Uterus (tissue), 4 donors: ENCODE measurements around the gene SMARCC1. TPM values are rescaled to one million over a fixed set of nuclear protein-coding genes. Genes with fewer than 3 reads are reported as not detected.
"Not testable (repeated sequence)": the region's sequence is repeated elsewhere in the genome, so short reads cannot be mapped to it uniquely, and the experiment has no call there.

Experiments used
- DNase-seq, 2 donors: peaks; one replicate each; pipeline ENCODE4 v3.0.0-alpha.2; 2019 to 2020
- H3K27ac ChIP-seq, 2 donors: fragments of 200-600 bp; sonication (generic); 1 replicate in 1 of 2; 2 replicates in 1 of 2; pipeline ENCODE4 v1.5.1; 2016 to 2018
- H3K27me3 ChIP-seq, 2 donors: fragments of 200-600 bp; sonication (generic); one replicate each; pipeline ENCODE4 v1.5.1; 2018 to 2019; ENCODE audit warnings: control low read depth in 1 of 2
- H3K36me3 ChIP-seq, 2 donors: fragments of 200-600 bp; sonication (generic); one replicate each; pipeline ENCODE4 v1.5.1; 2019; ENCODE audit warnings: control low read depth in 1 of 2
- H3K4me1 ChIP-seq, 2 donors: fragments of 200-600 bp; sonication (generic); one replicate each; pipeline ENCODE4 v1.5.1; 2018 to 2019; ENCODE audit warnings: control low read depth in 1 of 2
- H3K4me3 ChIP-seq, 2 donors: fragments of 200-600 bp; sonication (generic); 1 replicate in 1 of 2; 2 replicates in 1 of 2; pipeline ENCODE4 v1.5.1; 2018 to 2019; ENCODE audit warnings: mild to moderate bottlenecking in 1 of 2
- H3K9me3 ChIP-seq, 2 donors: fragments of 200-600 bp; sonication (generic); one replicate each; pipeline ENCODE4 v1.5.1; 2019; ENCODE audit warnings: control low read depth in 1 of 2
- CTCF ChIP-seq, 4 experiments: fragments of 200-600 bp in 2 of 4; fragments of 450-650 bp in 2 of 4; sonication (generic) in 2 of 4; IDR thresholded peaks; one replicate each; pipeline ENCODE4 v1.5.1; 2016 to 2019; ENCODE audit warnings: antibody characterized with exemption in 4 of 4, mild to moderate bottlenecking in 2 of 4, moderate library complexity in 1 of 4
- POLR2A ChIP-seq, 2 donors: fragments of 450-650 bp; IDR thresholded peaks; one replicate each; pipeline ENCODE4 v1.6.1; 2016; ENCODE audit warnings: antibody characterized with exemption in 2 of 2, mild to moderate bottlenecking in 1 of 2, moderate library complexity in 1 of 2
- intact Hi-C: fragments of 100-400 bp; cut with DNase I; formaldehyde crosslinking; loops from one replicate; pipeline ENCODE4 v1.15.1; 2023; ENCODE audit warnings: low total_unique reads
- total RNA-seq, 4 donors: library from RNA; depleted of rRNA in 3 of 4; stranded (reverse); fragments of >200 nt in 3 of 4; gene quantifications; one replicate each; pipeline versions ENCODE4 v1.1.0 to v1.2.4, GENCODE V29; 2014 to 2023
- donor health status: DM: yes; HTN: yes; CAD: no.

The SMARCC1 gene
- total RNA-seq, 4 donors from 2014 or later = 23.8 to 61.0 (median 45.5) TPM

- H3K9me3 ChIP-seq = no peaks in the 10 kb centered on the region
- TF ChIP-seq POLR2A (IDR thresholded peaks at IDR 0.05) = no peak
- no peak for TF ChIP-seq CTCF (IDR thresholded peaks at IDR 0.05)
- no peak overlapping the region for H3K27ac ChIP-seq
- intact Hi-C loops = no loop called here
- H3K4me3 ChIP-seq = no peak overlapping the region
- no peaks in the 10 kb centered on the region for H3K36me3 ChIP-seq
- H3K27me3 ChIP-seq = no peaks in the 10 kb centered on the region
- H3K4me1 ChIP-seq = no peaks in the 10 kb centered on the region
- DNase-seq = no peak
These were observed 23.2 kb downstream of the SMARCC1 start for GRCh38 chr3:47758261-47759025.

- TF ChIP-seq CTCF (IDR thresholded peaks at IDR 0.05) (no peak), POLR2A (IDR thresholded peaks at IDR 0.05) (no peak)
- Histone ChIP-seq H3K4me3 (no peak overlapping the region), H3K4me1 (no peaks in the 10 kb centered on the region), H3K36me3 (no peaks in the 10 kb centered on the region), H3K27me3 (no peaks in the 10 kb centered on the region), H3K27ac (no peak overlapping the region), H3K9me3 (no peaks in the 10 kb centered on the region)
- intact Hi-C loops = no loop called here
- no peak for DNase-seq
These were observed 29.0 kb downstream of the SMARCC1 start for GRCh38 chr3:47752716-47753115.

GRCh38 chr3:47750811-47751354 lies 30.8 kb downstream of the SMARCC1 start:
- H3K27ac ChIP-seq, H3K9me3 ChIP-seq, DNase-seq, H3K4me3 ChIP-seq, H3K36me3 ChIP-seq, H3K4me1 ChIP-seq, intact Hi-C loops, H3K27me3 ChIP-seq: not testable (repeated sequence)

GRCh38 chr3:47747558-47747957 lies 34.1 kb downstream of the SMARCC1 start:
- H3K4me3 ChIP-seq = no peak overlapping the region
- DNase-seq = no peak
- intact Hi-C loops = no loop called here
- no peak overlapping the region for H3K27ac ChIP-seq
- TF ChIP-seq POLR2A (IDR thresholded peaks at IDR 0.05) (no peak), CTCF (IDR thresholded peaks at IDR 0.05) (no peak)
- no peaks in the 10 kb centered on the region for H3K4me1 ChIP-seq
- no peaks in the 10 kb centered on the region for H3K9me3 ChIP-seq
- no peaks in the 10 kb centered on the region for H3K36me3 ChIP-seq
- H3K27me3 ChIP-seq = no peaks in the 10 kb centered on the region

GRCh38 chr3:47746264-47746663 lies 35.4 kb downstream of the SMARCC1 start:
- intact Hi-C loops = no loop called here
- no peak for TF ChIP-seq POLR2A (IDR thresholded peaks at IDR 0.05)
- TF ChIP-seq CTCF (IDR thresholded peaks at IDR 0.05) = no peak

More at GRCh38 chr3:47746264-47746663, 35.4 kb downstream of the SMARCC1 start:
- Histone ChIP-seq H3K36me3 (no peaks in the 10 kb centered on the region), H3K27ac (no peak overlapping the region), H3K27me3 (no peaks in the 10 kb centered on the region), H3K4me3 (no peak overlapping the region), H3K9me3 (no peaks in the 10 kb centered on the region), H3K4me1 (no peaks in the 10 kb centered on the region)
- no peak for DNase-seq
